AG09309 (cell line): ENCODE data around the gene RAB31.

ENCODE experiments used
- DNase-seq: peaks from one replicate; pipeline ENCODE4 v3.0.0-alpha.2; 2010; ENCODE audit warnings: low read depth
- H3K4me3 ChIP-seq: 2 replicates; pipeline ENCODE4 v1.5.1; 2011; ENCODE audit warnings: mild to moderate bottlenecking, low read depth, low read length, moderate library complexity; ENCODE audit not compliant: control insufficient read depth
- CTCF ChIP-seq: IDR thresholded peaks from 2 replicates; pipeline ENCODE4 v1.5.1; 2011; ENCODE audit warnings: mild to moderate bottlenecking, low read depth, low read length, inconsistent platforms; ENCODE audit not compliant: insufficient read depth, control insufficient read depth; ENCODE audit errors: missing control alignments

Gene RAB31

GRCh38 chr18:9831723-9832199, 123.7 kb downstream of the RAB31 start:
- TF ChIP-seq CTCF, result no peak
- no peak for DNase-seq
- no peak overlapping the region for H3K4me3 ChIP-seq

DNA sequence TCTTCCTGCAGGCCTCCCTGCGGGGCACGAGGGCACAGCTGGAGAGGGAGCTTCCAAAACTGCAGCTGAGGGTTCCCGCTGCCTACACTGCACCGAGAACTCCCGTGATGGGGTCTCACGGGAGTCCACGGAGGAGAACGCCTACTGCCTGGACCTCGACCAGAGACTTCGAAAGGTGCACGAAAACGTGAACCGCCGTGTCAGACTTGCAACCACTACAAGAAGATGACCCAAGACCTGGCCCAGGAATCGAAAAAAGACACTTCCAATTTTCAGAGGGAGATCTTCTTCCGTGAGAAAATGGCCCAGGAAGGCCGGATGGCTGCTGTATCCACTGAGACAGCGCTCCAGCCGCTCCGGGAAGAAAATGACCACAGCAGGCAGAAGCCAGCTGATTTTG, 124.8 kb downstream of the RAB31 start:
- no peak overlapping the region for H3K4me3 ChIP-seq
- no peak for DNase-seq
- TF ChIP-seq CTCF, result no peak

GRCh38 chr18:9834551-9834950, 126.5 kb downstream of the RAB31 start:
- H3K4me3 ChIP-seq, result no peak overlapping the region
- no peak for DNase-seq

GRCh38 chr18:9835113-9835755, 127.1 kb downstream of the RAB31 start:
- H3K4me3 ChIP-seq, result no peak overlapping the region
- no peak for DNase-seq
- no peak for TF ChIP-seq CTCF

More at GRCh38 chr18:9834551-9834950, 126.5 kb downstream of the RAB31 start:
- TF ChIP-seq CTCF, result no peak

- TF ChIP-seq CTCF, result no peak
- no peak overlapping the region for H3K4me3 ChIP-seq
- no peak for DNase-seq
These were observed 127.7 kb downstream of the RAB31 start for GRCh38 chr18:9835825-9836224.

DNA sequence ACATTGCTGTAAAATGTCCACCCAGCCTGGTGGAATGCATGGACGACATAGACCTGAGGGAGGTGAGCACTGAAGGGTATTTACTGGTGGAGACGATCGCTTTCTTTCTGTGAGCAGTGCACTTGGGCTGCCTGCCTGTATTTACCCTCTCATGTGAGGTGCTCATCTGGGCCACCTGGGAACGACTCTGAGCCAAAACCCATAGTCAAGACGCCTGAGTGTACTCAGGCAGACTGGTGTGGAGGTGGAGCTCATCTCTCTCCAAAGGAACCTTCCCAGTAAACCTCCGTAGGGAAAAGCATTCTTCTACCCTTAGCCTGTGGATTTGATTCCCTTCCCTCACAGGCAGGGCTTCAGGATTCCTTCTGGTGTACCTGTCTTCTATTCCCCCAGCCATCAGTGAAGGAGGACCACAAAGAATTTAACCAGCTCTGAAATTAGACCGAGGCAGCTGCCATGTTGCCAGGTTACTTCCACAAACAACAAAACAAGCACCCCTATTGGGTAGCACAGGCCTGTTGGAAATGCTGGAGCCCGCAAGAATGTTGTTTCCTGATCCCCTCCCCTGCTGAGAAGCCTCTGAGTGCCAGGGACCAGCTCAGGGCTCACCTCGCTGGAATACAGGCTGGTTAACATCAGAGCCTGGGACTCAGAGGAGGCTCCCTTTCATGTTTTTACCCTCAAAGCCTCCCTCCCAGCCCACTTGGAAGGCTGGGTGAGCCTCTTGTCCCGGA, 130.2 kb downstream of the RAB31 start:
- no peak for TF ChIP-seq CTCF
- peak; percentile 48 for DNase-seq
- H3K4me3 ChIP-seq, result no peak overlapping the region
